Chondrocyte (in vitro differentiated cells): ENCODE results near the gene LURAP1L. TPM values are rescaled to one million over a fixed set of nuclear protein-coding genes. Genes with fewer than 3 reads are reported as not detected.
"Not testable (repeated sequence)": the region's sequence is repeated elsewhere in the genome, so short reads cannot be mapped to it uniquely, and the experiment has no call there.

Source experiments
- DNase-seq: peaks from one replicate; pipeline ENCODE4 v3.0.0; 2021; ENCODE audit warnings: mixed read lengths, low spot score
- H3K27ac Mint-ChIP-seq: one replicate; pipeline ENCODE4 v1.8.0; 2021; ENCODE audit warnings: mild to moderate bottlenecking, moderate library complexity, mixed read lengths; ENCODE audit not compliant: unreplicated experiment
- H3K27me3 Mint-ChIP-seq: 2 replicates; pipeline ENCODE4 v1.8.0; 2021; ENCODE audit warnings: low read depth, mixed read lengths
- H3K36me3 Mint-ChIP-seq: 2 replicates; pipeline ENCODE4 v1.8.0; 2021; ENCODE audit warnings: low read depth, mixed read lengths
- H3K4me1 Mint-ChIP-seq: 2 replicates; pipeline ENCODE4 v1.8.0; 2021; ENCODE audit warnings: low read depth, mild to moderate bottlenecking, mixed read lengths
- H3K4me3 Mint-ChIP-seq: one replicate; pipeline ENCODE4 v1.8.0; 2021; ENCODE audit warnings: mild to moderate bottlenecking, moderate library complexity, mixed read lengths; ENCODE audit not compliant: unreplicated experiment
- H3K9me3 Mint-ChIP-seq: 2 replicates; pipeline ENCODE4 v1.8.0; 2021; ENCODE audit warnings: low read depth, mixed read lengths
- total RNA-seq: library from RNA; stranded (reverse); gene quantifications from 3 replicates; pipeline ENCODE4 v1.2.1, GENCODE V29; 2021
- TF ChIP-seq, protein P1 (sequence below): fragments of 200-600 bp; sonication (generic); IDR thresholded peaks from 2 replicates; pipeline ENCODE4 v1.5.0; 2021; ENCODE audit warnings: antibody characterized with exemption, mild to moderate bottlenecking, moderate library complexity

LURAP1L gene
- total RNA-seq, 1 donor from 2014 or later: 67.4 TPM

DNA sequence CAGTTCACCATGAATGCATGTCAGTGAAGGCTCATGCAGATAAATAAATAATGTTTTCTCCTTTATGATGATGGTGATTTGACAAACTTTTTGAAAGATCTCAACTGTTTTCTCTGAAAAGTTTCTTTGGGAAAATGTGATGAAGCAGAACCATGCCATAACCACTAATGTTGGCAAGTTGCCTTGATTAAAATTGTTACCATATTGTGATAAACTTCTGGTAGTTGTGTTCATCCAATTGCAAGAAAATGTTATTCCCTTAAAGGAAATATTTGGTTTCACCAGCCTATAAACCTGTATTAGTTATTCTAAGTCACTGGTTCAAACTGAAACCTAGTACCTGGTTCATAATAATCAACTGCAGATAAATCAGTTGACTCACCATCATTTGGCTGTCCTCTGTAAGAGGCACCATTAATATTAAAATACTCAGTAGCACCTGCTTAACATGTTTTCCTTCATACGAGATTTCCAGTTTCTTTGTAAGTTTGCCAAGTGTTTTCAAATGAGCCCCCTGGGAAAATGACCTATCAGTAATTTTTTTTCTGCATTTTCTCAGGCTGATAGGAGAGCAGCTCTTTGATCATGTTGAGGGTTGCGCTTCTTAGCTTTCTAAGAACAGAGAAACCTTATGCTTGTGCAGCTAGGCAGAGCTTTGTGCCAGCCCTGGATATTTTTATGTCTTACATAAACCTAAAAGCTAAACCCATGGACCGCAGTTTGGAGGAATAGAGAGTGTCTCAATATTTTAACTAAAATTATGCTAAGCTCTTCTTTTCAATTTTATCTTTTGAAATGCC, 88.0 kb downstream of the LURAP1L start:
- DNase-seq: no peak

DNA sequence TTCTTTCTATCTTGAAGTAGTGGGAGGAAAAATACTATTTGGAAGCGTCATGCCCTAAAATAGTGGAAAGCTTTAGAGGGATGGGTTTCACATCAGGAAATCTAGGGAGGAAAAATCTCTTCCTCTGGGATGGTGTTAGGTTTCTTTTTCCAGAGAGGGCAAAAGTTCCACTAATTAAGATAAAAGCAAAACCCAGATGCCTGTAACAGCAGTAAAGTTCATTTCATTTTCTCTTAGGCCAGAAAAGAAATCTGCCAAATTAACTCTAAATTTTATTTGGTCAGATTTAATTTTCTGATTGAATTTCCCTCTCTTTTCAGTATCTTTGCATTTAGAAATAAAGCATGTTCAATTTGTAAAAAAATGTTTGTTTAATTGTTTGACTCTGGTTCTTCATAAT, 88.8 kb downstream of the LURAP1L start:
- no peak overlapping the region for H3K27ac Mint-ChIP-seq
- H3K9me3 Mint-ChIP-seq: peaks cover 12% of the 10 kb centered on the region

More for the DNA sequence above, 88.0 kb downstream of the LURAP1L start:
- H3K27me3 Mint-ChIP-seq: no peaks in the 10 kb centered on the region
- H3K4me3 Mint-ChIP-seq: no peak overlapping the region
- peaks cover 5% of the 10 kb centered on the region for H3K9me3 Mint-ChIP-seq
- TF ChIP-seq, protein P1, sequence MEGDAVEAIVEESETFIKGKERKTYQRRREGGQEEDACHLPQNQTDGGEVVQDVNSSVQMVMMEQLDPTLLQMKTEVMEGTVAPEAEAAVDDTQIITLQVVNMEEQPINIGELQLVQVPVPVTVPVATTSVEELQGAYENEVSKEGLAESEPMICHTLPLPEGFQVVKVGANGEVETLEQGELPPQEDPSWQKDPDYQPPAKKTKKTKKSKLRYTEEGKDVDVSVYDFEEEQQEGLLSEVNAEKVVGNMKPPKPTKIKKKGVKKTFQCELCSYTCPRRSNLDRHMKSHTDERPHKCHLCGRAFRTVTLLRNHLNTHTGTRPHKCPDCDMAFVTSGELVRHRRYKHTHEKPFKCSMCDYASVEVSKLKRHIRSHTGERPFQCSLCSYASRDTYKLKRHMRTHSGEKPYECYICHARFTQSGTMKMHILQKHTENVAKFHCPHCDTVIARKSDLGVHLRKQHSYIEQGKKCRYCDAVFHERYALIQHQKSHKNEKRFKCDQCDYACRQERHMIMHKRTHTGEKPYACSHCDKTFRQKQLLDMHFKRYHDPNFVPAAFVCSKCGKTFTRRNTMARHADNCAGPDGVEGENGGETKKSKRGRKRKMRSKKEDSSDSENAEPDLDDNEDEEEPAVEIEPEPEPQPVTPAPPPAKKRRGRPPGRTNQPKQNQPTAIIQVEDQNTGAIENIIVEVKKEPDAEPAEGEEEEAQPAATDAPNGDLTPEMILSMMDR: no peak
- peaks cover 24% of the 10 kb centered on the region for H3K4me1 Mint-ChIP-seq
- H3K27ac Mint-ChIP-seq: no peak overlapping the region
- peaks cover 4% of the 10 kb centered on the region for H3K36me3 Mint-ChIP-seq

DNA sequence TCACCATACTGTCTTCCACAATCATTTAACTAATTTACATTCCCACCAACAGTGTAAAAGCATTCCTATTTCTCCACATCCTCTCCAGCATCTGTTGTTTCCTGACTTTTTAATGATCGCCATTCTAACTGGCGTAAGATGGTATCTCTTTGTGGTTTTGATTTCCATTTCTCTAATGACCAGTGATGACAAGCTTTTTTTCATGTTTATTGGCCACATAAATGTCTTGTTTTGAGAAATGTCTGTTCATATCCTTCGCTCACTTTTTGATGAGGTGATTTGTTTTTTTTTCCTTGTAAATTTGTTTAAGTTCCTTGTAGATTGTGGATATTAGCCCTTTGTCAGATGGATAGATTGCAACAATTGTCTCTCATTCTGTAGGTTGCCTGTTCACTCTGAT, 90.6 kb downstream of the LURAP1L start:
- not testable (repeated sequence) for H3K27ac Mint-ChIP-seq, DNase-seq, H3K27me3 Mint-ChIP-seq, H3K4me3 Mint-ChIP-seq
- peaks cover 12% of the 10 kb centered on the region for H3K4me1 Mint-ChIP-seq
- H3K9me3 Mint-ChIP-seq: peaks cover 19% of the 10 kb centered on the region
- peaks cover 16% of the 10 kb centered on the region for H3K36me3 Mint-ChIP-seq

More for the DNA sequence above, 88.8 kb downstream of the LURAP1L start:
- Mint-ChIP-seq H3K4me3 (no peak overlapping the region), H3K36me3 (peaks cover 9% of the 10 kb centered on the region), H3K27me3 (no peaks in the 10 kb centered on the region), H3K4me1 (peaks cover 24% of the 10 kb centered on the region)
- DNase-seq: no peak
- TF ChIP-seq, protein P1: no peak

Other genes with a start within 250 kb of the LURAP1L start
- gene TYRP1, start 81.6 kb upstream of the LURAP1L start, total RNA-seq: 0.10 to 0.28 TPM in 2 of 3 replicates, not detected in the other